HG03097 (cell line): ENCODE results near the gene RPS29.
"Not testable (repeated sequence)": the region's sequence is repeated elsewhere in the genome, so short reads cannot be mapped to it uniquely, and the experiment has no call there.

Source experiments
- ATAC-seq: cut with Tn5 transposase; IDR thresholded peaks from one replicate; pipeline ENCODE4 v1.9.1; 2021; ENCODE audit not compliant: unreplicated experiment, low FRiP score

RPS29 gene

GRCh38 chr14:49598485-49599300, 12.5 kb upstream of the RPS29 start, which contains the start of gene LRR1:
LRR1 (plus strand) TSS chr14:49598940; CDS start chr14:49599021, 81 bp downstream.
- peak; percentile 60 for ATAC-seq

DNA sequence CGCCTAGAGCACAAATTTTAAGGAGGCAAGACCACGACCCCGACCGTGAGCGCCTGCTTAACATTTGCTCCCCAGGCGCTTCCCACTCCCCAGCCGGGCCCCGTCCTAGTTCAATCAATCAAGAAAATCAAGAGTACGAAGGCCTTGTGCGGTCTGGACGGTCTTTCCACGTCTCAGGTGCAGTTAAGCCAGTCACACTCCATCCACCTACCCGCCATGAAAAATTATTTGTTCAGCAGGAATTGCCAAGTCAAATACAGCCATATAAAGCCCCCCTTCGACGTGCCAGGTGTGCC, 12.0 kb upstream of the RPS29 start:
- ATAC-seq = no peak

GRCh38 chr14:49594347-49595091, 8.3 kb upstream of the RPS29 start:
- no peak for ATAC-seq

DNA sequence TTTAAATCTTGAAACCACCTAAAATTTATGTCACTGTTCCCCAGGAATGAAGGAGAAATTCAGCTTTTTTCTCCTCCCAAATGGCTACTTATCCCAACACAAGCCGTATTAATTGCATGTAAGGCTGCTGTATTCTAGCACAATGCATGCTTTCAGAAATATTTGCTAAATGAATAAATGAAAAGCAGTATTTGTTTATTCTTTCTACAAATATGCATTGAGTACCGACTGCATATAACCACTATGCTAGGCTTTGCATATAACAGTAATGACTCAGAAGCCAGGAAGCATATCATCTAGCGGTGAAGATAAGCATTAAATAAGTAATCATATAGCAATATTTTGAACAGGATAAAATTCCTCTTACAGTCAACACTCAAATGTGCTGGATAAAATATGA, 6.8 kb upstream of the RPS29 start:
- no peak for ATAC-seq

DNA sequence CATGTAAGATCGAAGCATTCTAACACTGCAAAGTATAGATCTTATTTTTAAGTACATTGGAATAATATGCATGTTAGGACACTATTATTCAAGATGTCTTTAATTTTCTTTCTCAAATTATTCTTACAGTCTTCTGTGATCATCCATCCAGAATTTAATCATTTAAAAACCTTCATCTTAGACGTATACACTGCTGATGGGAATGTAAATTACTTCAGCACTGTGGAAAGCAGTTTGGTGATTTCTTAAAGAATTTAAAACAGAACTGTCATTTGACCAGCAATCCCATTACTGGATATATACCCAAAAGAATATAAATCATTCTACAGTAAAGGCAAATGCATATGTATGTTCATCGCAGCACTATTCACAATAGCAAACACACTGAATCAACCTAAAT, 3.2 kb upstream of the RPS29 start:
- ATAC-seq = no peak

DNA sequence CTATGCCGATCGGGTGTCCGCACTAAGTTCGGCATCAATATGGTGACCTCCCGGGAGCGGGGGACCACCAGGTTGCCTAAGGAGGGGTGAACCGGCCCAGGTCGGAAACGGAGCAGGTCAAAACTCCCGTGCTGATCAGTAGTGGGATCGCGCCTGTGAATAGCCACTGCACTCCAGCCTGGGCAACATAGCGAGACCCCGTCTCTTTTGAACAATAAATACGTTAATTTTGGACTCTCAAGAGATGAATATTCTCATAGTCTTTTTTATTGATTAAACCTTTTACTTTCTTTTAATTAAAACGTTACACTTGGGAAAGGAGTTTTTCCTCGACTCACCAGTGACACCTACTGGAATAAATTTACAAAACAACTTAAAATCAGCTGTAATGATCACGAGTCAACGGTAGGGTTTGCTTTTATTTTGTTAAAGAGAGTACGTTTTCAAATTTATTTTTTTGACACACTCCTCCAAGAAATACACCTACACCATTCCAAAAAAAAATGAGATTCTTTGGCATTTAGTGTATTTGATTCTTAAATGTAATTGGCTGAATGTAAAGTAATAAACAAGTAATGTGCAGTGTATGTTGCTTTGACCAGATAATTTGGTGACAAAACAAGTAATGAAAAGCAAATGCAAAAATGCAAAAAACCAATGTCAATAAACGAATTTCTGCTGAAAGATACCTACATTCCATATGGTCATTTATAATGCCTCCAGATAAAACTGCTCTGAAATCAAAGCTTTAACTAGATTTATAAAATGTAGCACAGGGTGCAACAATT, 687 bp upstream of the RPS29 start:
- ATAC-seq = peak; percentile 40

DNA sequence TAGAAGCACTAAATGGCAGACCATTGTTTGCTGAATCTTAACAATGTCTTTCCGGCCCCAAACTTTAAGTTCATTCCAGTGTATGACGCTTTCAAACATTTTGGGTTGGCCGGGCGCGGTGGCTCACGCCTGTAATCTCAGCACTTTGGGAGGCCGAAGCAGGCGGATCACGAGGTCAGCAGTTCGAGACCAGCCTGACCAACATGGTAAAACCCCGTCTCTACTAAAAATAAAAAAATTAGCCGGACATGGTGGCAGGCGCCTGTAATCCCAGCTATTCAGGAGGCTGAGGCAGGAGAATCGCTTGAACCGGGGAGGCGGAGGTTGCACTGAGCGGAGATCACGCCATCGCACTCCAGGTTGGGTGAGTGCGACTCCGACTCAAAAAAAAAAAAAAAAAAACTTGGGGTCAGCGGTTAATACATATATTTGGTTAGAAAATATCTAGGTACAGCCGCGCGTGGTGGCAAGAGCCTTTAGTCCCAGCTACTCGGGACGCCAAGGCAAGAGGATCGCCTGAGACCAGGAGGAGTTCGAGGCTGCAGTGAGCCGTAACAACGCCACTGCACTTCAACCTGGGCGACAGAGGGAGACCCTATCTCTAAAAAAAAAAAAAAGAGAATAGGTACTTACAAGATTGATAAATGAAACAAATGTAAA, 1.1 kb downstream of the RPS29 start:
- ATAC-seq = not testable (repeated sequence)

- ATAC-seq = no peak
These were observed 2.1 kb downstream of the RPS29 start for GRCh38 chr14:49584058-49584457.

DNA sequence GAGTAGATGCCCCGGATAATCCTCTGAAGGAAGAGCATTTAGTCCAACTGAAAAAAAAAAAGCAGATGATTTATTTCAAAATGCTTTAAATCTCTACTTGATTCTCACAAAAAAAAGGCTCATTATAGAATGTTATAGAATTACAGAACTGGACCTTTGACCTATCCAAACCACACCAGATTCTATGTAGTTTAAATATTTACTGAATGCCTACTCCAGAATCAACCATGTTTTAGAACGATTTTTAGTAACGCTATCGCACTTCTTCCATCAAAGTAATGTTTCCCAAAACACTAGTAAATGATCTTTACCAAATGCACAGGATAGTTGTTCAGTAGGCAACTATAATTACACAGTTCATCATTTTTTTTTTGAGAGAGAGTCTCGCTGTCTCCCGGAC, 2.6 kb downstream of the RPS29 start:
- no peak for ATAC-seq

DNA sequence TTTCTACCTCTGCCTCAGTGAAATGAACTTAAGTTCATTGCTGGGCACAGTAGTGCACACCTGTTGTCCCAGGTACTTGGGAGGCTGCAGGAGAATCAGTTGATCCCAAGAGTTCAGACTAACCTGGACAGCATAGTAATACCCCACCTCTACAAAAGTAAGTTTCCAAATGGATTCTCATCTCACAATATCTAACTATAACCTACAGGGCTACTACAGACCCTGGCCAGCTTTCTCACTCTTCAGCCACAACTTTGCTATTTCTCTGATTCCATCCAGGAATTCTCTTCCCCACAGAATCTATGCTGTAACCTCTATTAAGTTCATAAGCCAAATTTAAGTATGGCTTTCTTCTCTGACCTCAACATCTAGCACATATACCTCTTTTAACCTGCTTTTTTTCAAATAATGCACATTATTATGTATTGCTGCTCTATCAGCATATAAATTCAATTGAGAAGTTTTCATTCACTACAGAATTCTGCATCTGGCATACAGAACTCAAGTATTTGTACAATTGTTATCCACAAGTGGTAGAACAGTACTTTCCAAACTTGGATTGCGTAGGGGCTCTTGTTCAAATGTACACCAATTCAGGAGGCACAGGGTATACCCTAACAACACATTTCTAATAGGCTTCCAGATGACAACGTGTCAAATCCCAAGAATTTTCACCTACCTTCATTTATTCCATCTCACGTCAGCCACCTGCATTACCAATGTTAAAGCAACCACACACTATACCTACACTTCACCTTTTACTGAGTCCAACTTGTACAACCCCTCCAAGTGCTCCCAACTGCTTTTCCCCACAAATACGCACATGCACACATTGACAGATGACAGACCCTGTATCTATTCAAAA, 3.8 kb downstream of the RPS29 start:
- no peak for ATAC-seq

DNA sequence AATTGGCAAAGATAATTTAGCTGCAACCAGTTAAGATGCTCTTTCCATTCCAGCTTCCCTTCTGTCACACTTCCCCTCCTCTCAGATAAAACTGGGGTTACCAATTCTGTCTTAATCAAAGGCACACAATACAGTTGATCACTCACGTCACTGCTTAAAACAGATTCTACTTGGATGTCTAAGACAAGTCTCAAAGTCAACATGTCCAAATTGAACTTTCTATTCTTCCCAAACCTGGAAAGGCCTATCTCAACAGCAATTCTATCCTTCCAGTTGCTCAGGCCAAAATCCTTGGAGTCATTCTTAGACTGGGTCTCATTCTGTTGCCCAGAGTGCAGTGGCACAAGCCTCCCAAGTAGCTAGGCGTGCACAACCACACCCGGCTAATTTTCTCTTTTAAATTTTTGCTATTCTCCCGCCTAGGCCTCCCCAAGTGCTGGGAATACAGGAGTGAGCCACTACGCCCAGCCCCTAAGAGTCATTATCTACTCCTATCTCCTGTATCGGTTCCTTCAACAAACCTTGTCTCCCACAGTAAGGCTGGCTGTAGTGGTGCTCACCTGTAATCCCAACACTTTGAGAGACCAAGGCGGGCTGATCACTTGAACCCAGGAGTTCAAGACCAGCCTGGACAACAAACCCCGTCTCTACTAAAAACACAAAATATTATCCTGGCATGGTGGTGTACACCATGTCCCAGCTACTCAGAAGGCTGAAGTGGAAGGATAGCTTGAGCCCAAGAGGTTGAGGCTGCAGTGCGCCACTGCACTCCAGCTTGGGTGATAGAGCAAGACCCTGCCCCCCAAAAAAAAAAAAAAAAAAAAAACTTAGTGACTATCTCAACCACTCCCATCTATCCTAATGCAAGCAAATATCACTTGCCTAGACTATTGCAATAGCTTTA, 4.7 kb downstream of the RPS29 start:
- no peak for ATAC-seq

DNA sequence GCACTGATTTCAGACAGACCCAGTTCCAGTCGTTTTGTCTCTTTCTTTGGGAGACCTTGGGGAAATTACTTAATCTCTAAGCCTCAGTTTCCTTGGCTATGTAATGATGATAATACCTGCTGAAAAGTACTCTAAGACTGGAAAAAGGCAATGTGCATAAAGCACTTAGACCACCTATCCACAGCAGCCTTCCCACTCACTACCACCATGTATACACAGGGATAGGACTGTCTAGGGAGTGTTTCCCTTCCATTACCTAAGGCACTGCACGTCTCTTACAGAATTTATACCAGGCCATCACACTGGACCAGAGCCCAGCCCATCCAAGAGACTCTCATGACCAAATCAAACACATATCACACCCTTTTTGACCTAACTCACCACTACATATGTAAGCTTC, 6.3 kb downstream of the RPS29 start:
- no peak for ATAC-seq

- no peak for ATAC-seq
These were observed 8.0 kb downstream of the RPS29 start for GRCh38 chr14:49578141-49578540.

DNA sequence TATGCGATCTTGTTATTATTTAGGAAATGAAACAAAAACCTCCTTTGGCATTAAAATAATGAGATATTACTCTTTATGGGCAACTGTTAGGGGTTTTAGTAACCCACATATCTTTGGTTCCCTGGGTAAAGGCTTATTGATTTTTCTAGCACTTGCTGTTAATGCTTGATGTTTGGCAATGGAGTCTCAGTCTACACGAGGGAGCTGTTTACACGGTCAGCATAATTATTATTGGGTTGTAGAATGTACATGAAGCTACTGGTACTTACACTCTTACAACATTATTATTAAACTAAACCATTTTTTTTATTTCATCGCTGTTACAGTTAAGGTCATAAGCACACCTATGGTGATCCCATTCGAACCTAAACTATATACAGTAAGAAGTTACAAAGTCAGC, 12.1 kb downstream of the RPS29 start:
- ATAC-seq = no peak

- no peak for ATAC-seq
These were observed 16.9 kb downstream of the RPS29 start for GRCh38 chr14:49569281-49569680.

GRCh38 chr14:49566714-49567113, 19.5 kb downstream of the RPS29 start:
- no peak for ATAC-seq

DNA sequence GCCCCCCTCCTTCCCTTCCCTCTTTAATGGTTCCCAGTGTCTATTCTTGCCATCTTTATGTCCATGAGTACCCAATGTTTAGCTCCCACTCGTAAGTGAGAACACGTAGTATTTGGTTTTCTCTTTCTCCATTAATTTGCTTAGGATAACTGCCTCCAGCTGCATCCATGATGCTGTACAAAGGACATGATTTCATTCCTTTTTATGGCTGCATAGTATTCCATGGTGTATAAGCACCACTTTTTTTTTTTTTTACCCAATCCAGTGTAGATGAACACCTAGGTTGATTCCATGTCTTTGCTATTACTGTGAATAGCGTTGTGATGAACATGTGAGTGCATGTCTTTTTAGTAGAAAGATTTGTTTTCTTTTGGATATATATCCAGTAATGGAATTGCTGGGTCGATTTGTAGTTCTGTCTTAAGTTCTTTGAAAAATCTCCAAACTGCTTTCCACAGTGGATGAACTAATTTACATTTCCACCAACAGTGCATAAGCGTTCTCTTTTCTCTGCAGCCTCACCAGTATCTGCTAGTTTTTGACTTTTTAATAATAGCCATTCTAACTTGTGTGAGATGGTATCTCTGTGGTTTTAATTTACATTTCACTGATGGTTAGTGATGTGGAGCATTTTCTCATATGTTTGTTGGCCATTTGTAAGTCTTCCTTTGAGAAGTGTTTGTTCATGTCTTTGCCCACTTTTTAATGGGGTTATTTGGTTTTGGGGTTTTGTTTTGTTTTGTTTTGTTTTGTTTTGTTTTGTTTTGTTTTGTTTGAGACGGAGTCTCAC, 26.0 kb downstream of the RPS29 start:
- no peak for ATAC-seq

DNA sequence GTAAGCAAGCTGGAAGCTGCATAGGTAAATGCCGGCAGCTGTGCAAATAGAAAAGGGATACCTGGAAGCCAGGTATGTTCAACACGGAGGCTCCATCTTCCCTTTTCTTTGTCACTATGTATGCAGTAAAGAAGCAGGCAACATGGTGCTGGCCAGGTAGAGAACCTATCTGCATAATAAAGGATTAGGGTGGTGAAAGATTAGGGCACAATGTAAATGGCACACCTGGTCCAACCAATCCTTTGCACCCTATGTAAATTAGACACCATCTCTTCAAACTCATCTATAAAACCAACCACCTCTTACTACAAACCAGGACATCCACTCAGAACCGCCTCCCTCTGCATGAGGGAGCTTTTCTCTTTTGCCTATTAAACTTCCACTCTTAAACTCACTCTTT, 32.3 kb downstream of the RPS29 start:
- no peak for ATAC-seq
